ENCODE measurements around the gene ARHGAP25. TPM values are rescaled to one million over a fixed set of nuclear protein-coding genes. Genes with fewer than 3 reads are reported as not detected.

Gene ARHGAP25
- total RNA-seq, 2 experiments from 2014 or later, result 18.6 to 43.8 TPM

DNA sequence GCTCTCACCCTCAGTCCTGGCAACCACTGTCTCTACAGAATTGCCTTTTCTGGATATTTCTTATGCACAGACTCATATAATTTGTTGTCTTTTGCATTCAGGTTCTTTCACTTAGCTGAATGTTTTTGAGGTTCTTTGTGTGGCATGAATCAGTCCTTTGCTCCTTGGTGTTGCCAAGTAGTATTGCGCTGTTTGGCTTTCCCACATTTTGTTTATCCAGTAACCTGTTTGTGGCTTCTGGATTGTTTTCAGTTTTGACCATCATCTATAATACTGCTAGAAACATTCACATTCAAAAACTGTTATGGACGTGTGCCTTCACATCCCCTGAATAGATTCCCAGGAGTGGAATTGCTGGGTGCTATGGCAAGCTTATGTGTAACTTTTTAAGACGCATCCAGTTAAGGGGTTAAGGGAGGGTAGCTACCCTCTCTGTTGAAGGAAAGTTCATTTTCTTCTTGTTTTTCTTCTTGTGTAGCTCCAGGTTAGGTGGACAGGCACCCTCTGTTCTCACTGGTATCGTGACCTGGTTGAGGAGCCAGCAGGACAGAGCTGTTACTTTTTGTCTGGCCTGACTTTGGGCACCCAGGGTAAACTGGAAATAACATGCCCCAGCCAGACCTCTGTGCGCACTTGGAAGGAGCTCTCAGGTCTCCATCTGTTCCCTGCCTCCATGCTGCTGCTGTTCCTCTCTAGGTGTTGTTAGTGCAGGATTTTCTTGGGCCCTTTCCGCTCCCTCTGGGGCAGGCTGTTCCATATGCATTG lies 29.6 kb downstream of the ARHGAP25 start:
- TF ChIP-seq, protein P1, sequence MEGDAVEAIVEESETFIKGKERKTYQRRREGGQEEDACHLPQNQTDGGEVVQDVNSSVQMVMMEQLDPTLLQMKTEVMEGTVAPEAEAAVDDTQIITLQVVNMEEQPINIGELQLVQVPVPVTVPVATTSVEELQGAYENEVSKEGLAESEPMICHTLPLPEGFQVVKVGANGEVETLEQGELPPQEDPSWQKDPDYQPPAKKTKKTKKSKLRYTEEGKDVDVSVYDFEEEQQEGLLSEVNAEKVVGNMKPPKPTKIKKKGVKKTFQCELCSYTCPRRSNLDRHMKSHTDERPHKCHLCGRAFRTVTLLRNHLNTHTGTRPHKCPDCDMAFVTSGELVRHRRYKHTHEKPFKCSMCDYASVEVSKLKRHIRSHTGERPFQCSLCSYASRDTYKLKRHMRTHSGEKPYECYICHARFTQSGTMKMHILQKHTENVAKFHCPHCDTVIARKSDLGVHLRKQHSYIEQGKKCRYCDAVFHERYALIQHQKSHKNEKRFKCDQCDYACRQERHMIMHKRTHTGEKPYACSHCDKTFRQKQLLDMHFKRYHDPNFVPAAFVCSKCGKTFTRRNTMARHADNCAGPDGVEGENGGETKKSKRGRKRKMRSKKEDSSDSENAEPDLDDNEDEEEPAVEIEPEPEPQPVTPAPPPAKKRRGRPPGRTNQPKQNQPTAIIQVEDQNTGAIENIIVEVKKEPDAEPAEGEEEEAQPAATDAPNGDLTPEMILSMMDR (conservative IDR thresholded peaks at IDR 0.05; ENCODE audit: low read length), result no peak
- peak overlapping the region; percentile 93 for H3K27ac ChIP-seq (ENCODE audit: low read depth, low read length, poor library complexity, severe bottlenecking)
- H3K9me2 ChIP-seq (ENCODE audit: insufficient read depth, low read length), result no peaks in the 10 kb centered on the region
- no TSS peak for BruUV-seq (replicated peaks)
- H3K4me1 ChIP-seq (ENCODE audit: insufficient read depth, low read length, poor library complexity, severe bottlenecking), result peaks cover 86% of the 10 kb centered on the region
- peaks cover 53% of the 10 kb centered on the region for H3K79me2 ChIP-seq (ENCODE audit: insufficient read depth, low read depth, low read length)
- peak overlapping the region; percentile 99 for H3K4me2 ChIP-seq (ENCODE audit: low read length)
- H4K20me1 ChIP-seq (ENCODE audit: insufficient read depth, low read length), result no peaks in the 10 kb centered on the region
- POLR2A ChIA-PET, result interaction anchor here (0.6 to 2.0 kb wide), 23 partner anchors 9 to 708 kb away, joined by 3 to 14 read pairs (median 5); partner anchors contain the start of gene ARHGAP25
- CTCF ChIA-PET (ENCODE audit: unreplicated experiment), result interaction anchor here (0.7 to 1.4 kb wide), 8 partner anchors 12 to 300 kb away, joined by 3 to 9 read pairs (median 4); no protein-coding TSS in a partner anchor
- H3K9me3 ChIP-seq (ENCODE audit: low read length), result no peaks in the 10 kb centered on the region
- H2AFZ ChIP-seq (ENCODE audit: low read length), result peak overlapping the region; percentile 78
- DNase-seq (ENCODE audit: low spot score), result no peak
- intact Hi-C loops (cut with micrococcal nuclease; ENCODE audit: unreplicated experiment), result loop anchor here (10.0 kb wide), 2 partner anchors 399 to 1361 kb away; partner anchors contain the start of gene PLEK
- H3K36me3 ChIP-seq (ENCODE audit: insufficient read depth, low read length), result no peaks in the 10 kb centered on the region
- H3K4me3 ChIP-seq (ENCODE audit: low read depth, low read length, poor library complexity, severe bottlenecking), result peak overlapping the region; percentile 67

DNA sequence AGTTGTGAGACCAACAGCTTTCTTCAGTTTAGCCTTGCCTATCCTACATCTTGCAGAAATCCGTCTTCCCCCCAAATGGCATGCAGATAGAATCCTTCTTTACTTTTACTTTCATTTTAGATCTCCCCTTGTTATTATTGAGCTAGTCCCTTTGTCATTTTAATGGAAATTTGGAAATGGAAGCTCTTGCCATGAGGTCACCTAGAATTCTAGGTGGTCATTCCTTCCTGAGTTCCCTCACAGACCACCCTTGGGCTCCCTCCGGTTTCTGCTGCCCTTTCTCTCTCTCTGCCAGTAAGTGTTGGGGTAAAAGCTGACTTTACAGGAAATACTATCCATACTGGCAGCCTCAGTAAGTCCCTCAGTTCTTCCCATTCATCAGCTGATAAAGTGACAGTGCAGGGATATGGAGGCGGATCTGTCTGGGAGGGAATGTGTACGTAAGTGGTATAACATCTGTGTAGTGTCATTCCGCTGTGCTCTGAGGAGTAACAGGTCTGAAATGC lies 30.2 kb downstream of the ARHGAP25 start:
- ChIA-PET CTCF (ENCODE audit: unreplicated experiment) (interaction anchor here (0.7 to 1.4 kb wide), 8 partner anchors 13 to 301 kb away, joined by 3 to 9 read pairs (median 4); no protein-coding TSS in a partner anchor), POLR2A (interaction anchor here (0.8 to 2.0 kb wide), 21 partner anchors 9 to 296 kb away, joined by 3 to 14 read pairs (median 6); partner anchors contain the start of gene ARHGAP25)
- Histone ChIP-seq H3K36me3 (ENCODE audit: insufficient read depth, low read length) (no peaks in the 10 kb centered on the region), H3K9me3 (ENCODE audit: low read length) (no peaks in the 10 kb centered on the region), H3K27ac (ENCODE audit: low read depth, low read length, poor library complexity, severe bottlenecking) (peak overlapping the region; percentile 93), H3K79me2 (ENCODE audit: insufficient read depth, low read depth, low read length) (peaks cover 60% of the 10 kb centered on the region), H2AFZ (ENCODE audit: low read length) (peak overlapping the region; percentile 78), H3K4me2 (ENCODE audit: low read length) (peak overlapping the region; percentile 99), H3K4me1 (ENCODE audit: insufficient read depth, low read length, poor library complexity, severe bottlenecking) (peaks cover 92% of the 10 kb centered on the region), H3K9me2 (ENCODE audit: insufficient read depth, low read length) (no peaks in the 10 kb centered on the region), H4K20me1 (ENCODE audit: insufficient read depth, low read length) (no peaks in the 10 kb centered on the region), H3K4me3 (ENCODE audit: low read depth, low read length, poor library complexity, severe bottlenecking) (peak overlapping the region; percentile 67)
- no TSS peak for BruUV-seq (replicated peaks)
- TF ChIP-seq, protein P1 (conservative IDR thresholded peaks at IDR 0.05; ENCODE audit: low read length), result no peak
- no peak for TF ChIP-seq EZH2phosphoT487 (IDR thresholded peaks at IDR 0.05; ENCODE audit: borderline replicate concordance, low read depth, low read length)
- DNase-seq (ENCODE audit: low spot score), result no peak
- intact Hi-C loops (cut with micrococcal nuclease; ENCODE audit: unreplicated experiment), result loop anchor here (5.0 to 10.0 kb wide), 4 partner anchors 142 to 1360 kb away; partner anchors contain the start of genes APLF, FBXO48 and PLEK
